Subcutaneous adipose tissue (tissue), 4 donors: Measurements from ENCODE around the gene CNNM4. TPM values are rescaled to one million over a fixed set of nuclear protein-coding genes. Genes with fewer than 3 reads are reported as not detected.

Experiments
- total RNA-seq, 4 donors: library from RNA; depleted of rRNA; stranded (reverse); fragments of >200 nt; gene quantifications; one replicate each; pipeline ENCODE4 v1.1.0, GENCODE V29; 2016
- TF ChIP-seq, protein P1 (sequence below): fragments of 450-650 bp; IDR thresholded peaks from one replicate; pipeline ENCODE4 v1.5.1; 2016; ENCODE audit warnings: low read depth, mild to moderate bottlenecking, control low read depth, antibody characterized with exemption, moderate library complexity

The CNNM4 gene
- total RNA-seq, 4 donors from 2014 or later: 2.0 to 3.7 (median 2.7) TPM

- TF ChIP-seq, protein P1, sequence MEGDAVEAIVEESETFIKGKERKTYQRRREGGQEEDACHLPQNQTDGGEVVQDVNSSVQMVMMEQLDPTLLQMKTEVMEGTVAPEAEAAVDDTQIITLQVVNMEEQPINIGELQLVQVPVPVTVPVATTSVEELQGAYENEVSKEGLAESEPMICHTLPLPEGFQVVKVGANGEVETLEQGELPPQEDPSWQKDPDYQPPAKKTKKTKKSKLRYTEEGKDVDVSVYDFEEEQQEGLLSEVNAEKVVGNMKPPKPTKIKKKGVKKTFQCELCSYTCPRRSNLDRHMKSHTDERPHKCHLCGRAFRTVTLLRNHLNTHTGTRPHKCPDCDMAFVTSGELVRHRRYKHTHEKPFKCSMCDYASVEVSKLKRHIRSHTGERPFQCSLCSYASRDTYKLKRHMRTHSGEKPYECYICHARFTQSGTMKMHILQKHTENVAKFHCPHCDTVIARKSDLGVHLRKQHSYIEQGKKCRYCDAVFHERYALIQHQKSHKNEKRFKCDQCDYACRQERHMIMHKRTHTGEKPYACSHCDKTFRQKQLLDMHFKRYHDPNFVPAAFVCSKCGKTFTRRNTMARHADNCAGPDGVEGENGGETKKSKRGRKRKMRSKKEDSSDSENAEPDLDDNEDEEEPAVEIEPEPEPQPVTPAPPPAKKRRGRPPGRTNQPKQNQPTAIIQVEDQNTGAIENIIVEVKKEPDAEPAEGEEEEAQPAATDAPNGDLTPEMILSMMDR: no peak
Observed at GRCh38 chr2:96775160-96775559, 14.5 kb downstream of the CNNM4 start.

DNA sequence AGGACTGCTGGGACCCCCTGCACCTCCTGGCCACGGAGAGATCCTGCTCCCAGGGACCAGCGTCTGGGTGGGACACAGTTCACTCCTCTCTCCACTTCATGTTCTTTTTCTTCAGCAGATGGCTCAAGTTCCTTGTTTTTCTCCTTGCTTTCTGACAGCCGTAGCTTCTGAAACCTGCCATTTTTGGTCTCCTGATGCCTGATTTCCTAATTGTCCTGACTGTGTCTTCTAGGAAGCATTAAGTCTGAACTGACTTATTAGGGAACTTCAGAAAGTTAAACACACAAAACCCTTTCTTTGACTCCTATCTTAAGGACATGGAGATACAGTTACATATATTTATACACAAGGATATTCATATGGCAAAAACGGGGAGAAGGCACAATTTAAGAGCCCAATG is 22.7 kb downstream of the CNNM4 start:
- TF ChIP-seq, protein P1: no peak

GRCh38 chr2:96787411-96787810 is 26.7 kb downstream of the CNNM4 start:
- TF ChIP-seq, protein P1: no peak

DNA sequence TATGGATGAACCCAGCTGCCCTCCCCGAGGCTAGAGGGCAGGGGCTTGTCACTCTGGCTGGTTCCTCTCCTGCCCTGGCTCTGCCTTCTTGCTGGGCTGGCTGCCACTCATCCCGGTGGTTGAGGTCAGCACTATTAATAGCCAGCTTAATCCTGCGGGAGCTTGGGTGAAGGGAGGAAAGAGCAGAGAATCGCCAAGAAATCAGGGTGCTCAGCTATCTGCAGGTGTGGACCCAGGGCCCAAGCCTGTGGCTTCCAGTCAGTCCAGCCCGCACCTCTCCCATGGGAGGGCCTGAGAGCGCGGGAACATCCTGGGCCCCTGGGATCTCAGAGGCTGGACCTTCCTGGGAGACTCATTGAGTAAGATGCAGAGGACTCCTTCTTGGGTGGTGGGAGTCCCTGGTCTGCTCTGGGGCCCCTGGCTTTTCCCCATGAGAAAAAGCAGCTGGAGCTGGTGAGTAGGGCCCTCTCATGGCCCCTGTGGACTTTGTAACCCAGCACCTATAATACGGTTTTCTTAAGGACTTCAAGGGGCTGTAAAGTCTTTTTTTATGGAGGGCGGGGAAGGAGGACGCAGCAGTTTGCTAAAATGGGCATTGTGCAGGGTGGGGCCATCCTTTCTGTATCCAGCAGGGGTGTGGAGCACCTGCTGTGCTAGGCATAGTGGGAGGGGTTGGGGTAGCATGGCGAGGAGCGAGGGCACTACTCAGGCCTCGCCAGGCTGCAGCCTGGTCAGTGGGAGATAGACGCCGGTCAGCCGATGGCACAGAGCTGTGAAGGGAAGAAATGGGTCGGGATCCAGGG is 27.9 kb downstream of the CNNM4 start:
- TF ChIP-seq, protein P1: no peak

GRCh38 chr2:96789245-96789617 is 28.5 kb downstream of the CNNM4 start:
- TF ChIP-seq, protein P1: no peak

GRCh38 chr2:96792772-96793749 is 32.4 kb downstream of the CNNM4 start:
- TF ChIP-seq, protein P1: no peak

GRCh38 chr2:96795076-96795475 is 34.4 kb downstream of the CNNM4 start:
- TF ChIP-seq, protein P1: no peak
